Lower lobe of right lung (tissue), 2 donors: Measurements from ENCODE around the gene TLN1. TPM values are rescaled to one million over a fixed set of nuclear protein-coding genes. Genes with fewer than 3 reads are reported as not detected.

Experiments used
- ATAC-seq, 2 donors: fragments of 200-7000 bp; cut with Tn5 transposase; one replicate each; pipeline ENCODE4 v1.9.1; 2020 to 2022; ENCODE audit warnings: mild to moderate bottlenecking in 2 of 2, moderate library complexity in 2 of 2
- DNase-seq: peaks from one replicate; pipeline ENCODE4 v3.0.0-alpha.2; 2020
- H3K27ac ChIP-seq: fragments of 200-600 bp; one replicate; pipeline ENCODE4 v1.8.0; 2022
- H3K27me3 ChIP-seq: fragments of 200-600 bp; one replicate; pipeline ENCODE4 v1.8.0; 2022; ENCODE audit warnings: low read depth
- H3K36me3 ChIP-seq: fragments of 200-600 bp; one replicate; pipeline ENCODE4 v1.8.0; 2022; ENCODE audit warnings: mild to moderate bottlenecking
- H3K4me1 ChIP-seq: fragments of 200-600 bp; one replicate; pipeline ENCODE4 v1.8.0; 2022
- H3K4me3 ChIP-seq: fragments of 200-600 bp; one replicate; pipeline ENCODE4 v1.8.0; 2022; ENCODE audit warnings: mild to moderate bottlenecking
- H3K9me3 ChIP-seq: fragments of 200-600 bp; one replicate; pipeline ENCODE4 v1.8.0; 2022
- intact Hi-C: fragments of 100-400 bp; cut with DNase I; formaldehyde crosslinking; loops from one replicate; pipeline ENCODE4 v1.11.0; 2022
- total RNA-seq: library from RNA; stranded (reverse); fragmentation: NEBNext Ultra II Directional; extraction: Animal tissue kit (Norgen Biotek cat#: 25700); gene quantifications from one replicate; pipeline ENCODE4 v1.2.1, GENCODE V29; 2021
- TF ChIP-seq, protein P1 (sequence below): fragments of 200-600 bp; IDR thresholded peaks from one replicate; pipeline ENCODE4 v1.8.0; 2022; ENCODE audit warnings: antibody characterized with exemption, mild to moderate bottlenecking
- donor health status: DM: no; HTN: yes; CAD: no; lungs with severe emphysema.

The TLN1 gene
- total RNA-seq, 1 donor from 2014 or later, result 406 TPM

DNA sequence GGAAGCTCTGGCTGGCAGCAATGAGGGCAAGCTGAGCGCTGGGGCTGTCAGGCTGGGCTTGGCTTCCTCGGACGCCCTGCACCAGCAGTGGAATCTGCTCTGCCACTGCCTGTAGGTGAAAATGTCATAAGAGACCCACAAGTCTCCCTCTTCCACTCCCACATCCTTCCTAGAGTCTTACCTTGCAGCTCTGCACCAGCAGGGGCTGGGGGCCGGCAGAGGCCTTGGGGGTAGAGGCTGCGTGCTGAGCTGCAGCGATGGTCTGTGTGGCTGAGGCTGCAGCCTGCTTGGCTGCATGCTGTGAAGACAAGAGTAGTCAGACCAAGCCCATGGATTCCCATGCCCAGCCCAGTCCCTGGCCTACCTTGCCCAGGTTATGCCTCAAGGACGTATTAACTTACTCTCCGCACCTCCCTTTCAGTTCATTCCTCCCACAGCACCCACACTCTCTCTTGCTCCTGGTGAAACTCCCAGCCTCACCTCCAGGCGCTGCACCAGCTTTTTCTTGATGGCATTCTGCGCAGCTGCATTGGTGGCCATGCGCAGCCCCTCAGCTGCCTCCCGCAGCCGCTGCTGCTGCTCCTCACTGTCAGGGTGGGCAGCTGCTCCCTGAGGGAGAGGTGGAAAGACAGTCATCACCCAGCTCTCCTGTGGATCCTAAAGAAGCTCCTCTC, 17.3 kb downstream of the TLN1 start:
- no peak overlapping the region for H3K4me3 ChIP-seq
- H3K27me3 ChIP-seq, result no peaks in the 10 kb centered on the region
- DNase-seq (no peak), ATAC-seq (no peak)
- TF ChIP-seq, protein P1, sequence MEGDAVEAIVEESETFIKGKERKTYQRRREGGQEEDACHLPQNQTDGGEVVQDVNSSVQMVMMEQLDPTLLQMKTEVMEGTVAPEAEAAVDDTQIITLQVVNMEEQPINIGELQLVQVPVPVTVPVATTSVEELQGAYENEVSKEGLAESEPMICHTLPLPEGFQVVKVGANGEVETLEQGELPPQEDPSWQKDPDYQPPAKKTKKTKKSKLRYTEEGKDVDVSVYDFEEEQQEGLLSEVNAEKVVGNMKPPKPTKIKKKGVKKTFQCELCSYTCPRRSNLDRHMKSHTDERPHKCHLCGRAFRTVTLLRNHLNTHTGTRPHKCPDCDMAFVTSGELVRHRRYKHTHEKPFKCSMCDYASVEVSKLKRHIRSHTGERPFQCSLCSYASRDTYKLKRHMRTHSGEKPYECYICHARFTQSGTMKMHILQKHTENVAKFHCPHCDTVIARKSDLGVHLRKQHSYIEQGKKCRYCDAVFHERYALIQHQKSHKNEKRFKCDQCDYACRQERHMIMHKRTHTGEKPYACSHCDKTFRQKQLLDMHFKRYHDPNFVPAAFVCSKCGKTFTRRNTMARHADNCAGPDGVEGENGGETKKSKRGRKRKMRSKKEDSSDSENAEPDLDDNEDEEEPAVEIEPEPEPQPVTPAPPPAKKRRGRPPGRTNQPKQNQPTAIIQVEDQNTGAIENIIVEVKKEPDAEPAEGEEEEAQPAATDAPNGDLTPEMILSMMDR, result no peak
- H3K9me3 ChIP-seq, result no peaks in the 10 kb centered on the region
- H3K36me3 ChIP-seq, result peaks cover 100% of the 10 kb centered on the region
- intact Hi-C loops, result no loop called here
- H3K27ac ChIP-seq, result no peak overlapping the region
- no peaks in the 10 kb centered on the region for H3K4me1 ChIP-seq

DNA sequence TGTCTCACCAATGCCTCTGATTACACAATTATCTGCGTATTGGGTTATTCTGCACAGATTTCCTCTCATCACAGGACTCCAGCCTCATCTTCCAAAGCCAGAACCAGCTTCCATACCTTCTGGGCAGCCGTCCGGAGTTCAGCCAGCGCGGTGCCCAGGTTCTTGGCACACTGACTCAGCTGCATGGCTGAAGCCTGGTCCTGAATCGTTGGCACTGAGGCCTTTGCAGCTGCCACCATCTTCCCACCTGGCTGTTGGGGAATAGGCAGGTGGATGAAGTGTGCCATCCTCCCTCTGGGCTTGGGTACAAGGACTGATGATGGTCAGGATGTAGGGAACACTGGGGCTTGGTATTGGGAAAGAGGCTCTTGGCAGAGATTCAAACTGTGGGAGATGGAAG, 17.9 kb downstream of the TLN1 start:
- no peak for ATAC-seq
- Histone ChIP-seq H3K4me1 (no peaks in the 10 kb centered on the region), H3K9me3 (no peaks in the 10 kb centered on the region), H3K36me3 (peaks cover 100% of the 10 kb centered on the region), H3K27ac (no peak overlapping the region), H3K27me3 (no peaks in the 10 kb centered on the region), H3K4me3 (no peak overlapping the region)
- intact Hi-C loops, result no loop called here
- no peak for DNase-seq
- TF ChIP-seq, protein P1, result no peak

DNA sequence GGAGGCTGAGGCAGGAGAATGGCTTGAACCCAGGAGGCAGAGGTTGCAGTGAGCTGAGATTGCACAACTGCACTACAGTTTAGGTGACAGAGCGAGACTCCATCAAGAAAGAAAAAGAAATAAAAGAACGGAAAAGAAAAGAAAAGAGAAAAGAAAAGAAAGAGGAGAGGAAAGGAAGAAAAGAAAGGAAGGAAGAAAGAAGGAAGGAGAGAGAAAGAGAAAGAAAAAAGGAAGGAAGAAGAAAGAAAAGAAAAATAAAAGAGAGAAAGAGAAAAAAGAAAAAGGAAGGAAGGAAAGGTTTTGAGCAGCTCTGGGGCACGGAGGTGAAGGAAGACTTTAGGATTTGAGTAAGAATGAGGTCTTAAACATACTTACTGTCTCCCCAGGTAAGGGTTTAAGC, 18.4 kb downstream of the TLN1 start:
- TF ChIP-seq, protein P1, result no peak
- no peaks in the 10 kb centered on the region for H3K27me3 ChIP-seq
- intact Hi-C loops, result no loop called here
- H3K27ac ChIP-seq, result no peak overlapping the region
- H3K9me3 ChIP-seq, result no peaks in the 10 kb centered on the region
- H3K36me3 ChIP-seq, result peaks cover 100% of the 10 kb centered on the region
- no peak for DNase-seq
- no peaks in the 10 kb centered on the region for H3K4me1 ChIP-seq
- H3K4me3 ChIP-seq, result no peak overlapping the region
- ATAC-seq, result no peak

DNA sequence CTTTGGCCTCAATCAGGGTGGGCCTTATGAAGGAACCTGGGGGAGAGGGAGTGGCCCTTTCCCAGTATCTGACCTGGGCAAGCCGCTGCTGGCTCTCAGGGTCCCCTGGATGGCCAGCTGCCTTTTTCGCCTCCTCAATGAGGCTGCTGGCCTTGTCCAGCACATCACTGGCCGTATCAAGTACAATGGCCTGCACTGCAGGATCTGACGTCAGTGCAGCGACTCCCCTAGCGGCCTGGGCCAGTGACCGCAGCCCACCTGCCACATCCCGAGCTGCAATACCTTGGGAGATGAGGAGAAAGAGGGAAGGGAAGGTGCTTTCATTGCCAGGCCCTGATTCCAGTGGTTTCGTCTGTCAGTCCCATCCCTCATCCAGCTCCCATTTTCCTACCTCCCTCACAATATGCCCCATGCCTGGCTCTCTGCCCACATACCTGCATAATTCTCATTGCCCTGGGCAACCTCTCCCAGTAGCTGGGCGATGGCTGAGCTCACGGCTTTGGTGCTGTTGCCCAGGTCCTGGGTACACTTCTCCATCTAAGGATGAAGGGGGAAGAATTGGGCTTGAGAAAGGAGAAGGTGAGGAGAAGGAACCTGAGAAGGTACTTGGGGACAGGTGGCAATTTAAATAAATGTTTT, 19.1 kb downstream of the TLN1 start:
- TF ChIP-seq, protein P1, result no peak
- ATAC-seq (no peak), DNase-seq (no peak)
- Histone ChIP-seq H3K4me1 (no peaks in the 10 kb centered on the region), H3K27ac (no peak overlapping the region), H3K27me3 (no peaks in the 10 kb centered on the region), H3K4me3 (no peak overlapping the region), H3K9me3 (no peaks in the 10 kb centered on the region), H3K36me3 (peaks cover 100% of the 10 kb centered on the region)
- intact Hi-C loops, result no loop called here

DNA sequence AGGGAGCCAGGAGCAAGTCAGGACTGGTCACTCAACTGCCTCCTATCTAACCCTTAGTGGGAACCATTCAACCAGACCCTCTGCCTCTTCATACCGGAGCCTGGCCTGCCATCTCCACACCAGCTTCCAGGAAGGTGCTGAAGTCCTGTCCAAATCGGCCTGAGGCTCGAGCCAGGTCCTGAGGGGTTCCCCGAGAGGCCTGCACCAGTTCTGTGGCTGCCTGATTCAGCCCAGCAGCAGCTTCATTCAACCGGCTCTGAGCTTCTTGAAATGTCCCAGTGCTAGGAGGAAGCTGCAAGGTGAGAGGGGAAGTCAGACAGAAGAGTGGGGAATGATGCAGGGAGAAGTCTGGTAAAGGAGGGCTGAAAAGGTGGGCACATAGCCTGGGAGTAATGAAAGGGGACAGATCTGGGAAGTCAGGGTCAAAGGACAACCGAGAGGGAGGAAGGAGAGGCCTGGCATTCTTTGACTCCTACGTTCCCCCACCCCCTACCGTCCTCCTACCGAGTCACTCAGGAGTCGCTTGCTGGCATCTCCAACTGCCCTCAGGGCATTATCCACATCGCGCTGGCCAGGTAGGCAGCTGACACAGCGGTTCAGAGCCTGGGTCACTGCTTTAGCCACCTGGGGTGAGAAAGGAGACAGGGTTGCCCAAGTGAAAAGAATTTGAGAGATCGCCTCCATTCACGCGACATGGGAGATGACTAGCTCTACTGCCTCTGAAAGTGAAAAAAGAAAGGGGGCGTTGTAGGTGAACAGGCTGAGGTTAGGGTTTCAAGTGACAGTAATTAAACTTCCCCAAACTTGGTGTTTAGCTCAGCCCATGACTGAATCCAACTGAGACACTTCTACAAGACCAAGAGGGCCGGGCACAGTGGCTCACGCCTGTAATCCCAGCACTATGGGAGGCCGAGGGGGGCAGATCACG, 20.2 kb downstream of the TLN1 start:
- H3K27me3 ChIP-seq, result no peaks in the 10 kb centered on the region
- no peak overlapping the region for H3K4me3 ChIP-seq
- H3K36me3 ChIP-seq, result peaks cover 100% of the 10 kb centered on the region
- no peaks in the 10 kb centered on the region for H3K9me3 ChIP-seq
- ATAC-seq, result no peak
- no peaks in the 10 kb centered on the region for H3K4me1 ChIP-seq
- TF ChIP-seq, protein P1, result no peak
- H3K27ac ChIP-seq, result no peak overlapping the region
- intact Hi-C loops, result no loop called here
- DNase-seq, result no peak
